Stimulated activated CD4-positive, alpha-beta T cell treated with anti-CD3 and anti-CD28 coated beads, Interleukin-4, amount 100 ng/mL, for 24 hours (primary cell): ENCODE measurements around the gene KRT4.
"Not testable (repeated sequence)": the region's sequence is repeated elsewhere in the genome, so short reads cannot be mapped to it uniquely, and the experiment has no call there.

Experiments used
- DNase-seq: peaks from one replicate; pipeline ENCODE4 v3.0.0-alpha.2; 2020

Gene KRT4

GRCh38 chr12:52813885-52814709 is at the start of gene KRT4:
Gene KRT4 (minus strand): TSS chr12:52814116. CDS start chr12:52814058, 58 bp downstream.
- no peak for DNase-seq

DNA sequence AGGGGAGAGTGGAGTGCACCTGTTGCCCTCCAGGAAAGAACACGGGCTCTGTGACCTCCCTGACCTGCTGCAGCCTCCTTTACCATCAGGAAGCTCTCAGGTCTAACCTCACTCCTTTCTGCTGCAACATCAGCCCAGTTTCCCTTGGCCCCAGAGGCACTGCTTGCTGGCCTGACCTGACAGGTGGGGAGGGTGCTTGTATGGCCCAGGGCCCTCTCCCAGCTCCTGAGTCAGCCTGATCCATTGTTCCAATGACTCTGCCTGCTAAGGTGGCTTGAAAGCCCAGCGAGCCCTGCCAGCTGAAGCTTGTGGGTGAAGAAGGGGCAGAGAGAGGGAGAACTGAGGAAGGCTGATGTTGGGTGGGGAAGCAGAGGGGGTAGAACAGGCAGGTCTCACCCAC is 48.1 kb upstream of the KRT4 start:
- no peak for DNase-seq

DNA sequence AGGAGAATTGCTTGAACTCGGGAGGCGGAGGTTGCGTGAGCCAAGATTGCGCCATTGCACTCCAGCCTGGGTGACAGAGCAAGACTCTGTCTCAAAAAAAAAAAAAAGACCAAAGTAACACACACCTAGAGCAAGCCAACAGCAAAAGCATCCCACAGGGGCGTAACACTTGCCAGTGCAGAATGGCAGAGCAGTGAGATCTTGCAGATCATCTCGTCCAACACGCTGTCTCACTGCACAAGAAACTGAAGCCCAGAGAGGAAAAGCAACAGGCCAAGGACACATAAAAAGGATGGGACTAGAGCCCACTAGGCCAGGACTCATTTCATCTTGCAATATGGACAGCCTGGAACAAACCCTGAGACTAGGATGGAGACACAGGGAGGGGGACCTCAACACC is 47.6 kb upstream of the KRT4 start:
- no peak for DNase-seq

DNA sequence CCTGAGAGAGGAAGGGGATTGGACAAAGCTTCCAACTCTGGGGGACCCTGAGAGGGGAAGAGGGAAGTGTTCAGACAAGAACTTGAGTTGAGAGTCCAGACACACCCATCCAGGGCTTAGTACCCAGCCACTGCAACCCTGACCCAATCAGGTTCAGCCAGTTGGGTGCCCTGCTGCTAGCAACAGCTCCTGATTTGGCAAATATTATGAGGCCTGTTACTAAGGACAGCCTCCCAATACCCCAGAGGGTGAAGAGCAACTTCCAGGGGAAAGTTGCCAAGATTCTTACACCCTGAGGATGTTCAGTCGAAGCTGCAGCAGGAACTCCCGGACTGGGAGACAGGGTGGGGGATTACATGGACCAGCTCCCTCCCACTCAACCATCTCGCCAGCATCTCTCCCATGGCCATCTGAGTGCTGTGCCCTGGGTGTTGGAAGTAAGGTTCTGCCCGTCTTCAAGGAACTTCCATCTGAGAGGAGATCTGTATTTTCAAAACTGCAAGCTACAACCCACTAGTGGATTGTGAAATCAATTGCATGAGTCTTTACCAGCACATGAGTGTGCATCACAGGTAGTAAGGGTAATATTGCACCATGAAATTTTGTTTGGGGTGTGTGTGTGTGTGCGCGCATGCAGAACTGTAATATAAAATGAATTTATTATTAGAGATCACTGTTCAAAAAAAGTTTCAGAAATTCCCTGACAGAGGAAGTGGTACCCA is 46.3 kb upstream of the KRT4 start:
- no peak for DNase-seq

DNA sequence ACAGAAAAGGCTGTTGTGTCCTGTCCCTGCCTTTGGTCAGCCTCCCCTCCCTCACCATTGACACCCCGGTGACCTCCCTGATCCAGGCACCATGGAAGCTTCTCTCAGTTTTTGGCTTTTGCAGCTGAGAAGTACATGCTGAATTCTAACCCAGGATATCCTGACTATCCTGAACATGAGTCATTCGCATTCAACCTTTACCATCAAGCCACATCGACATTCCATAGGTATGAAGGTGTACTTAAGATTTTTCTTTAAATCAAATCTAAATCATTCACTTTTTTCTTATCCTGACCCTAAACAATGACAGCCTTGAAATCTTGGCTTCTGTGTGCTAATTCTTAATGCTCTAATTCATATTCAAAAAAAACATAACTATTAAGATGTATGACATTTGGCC is 43.6 kb upstream of the KRT4 start:
- DNase-seq: no peak

- no peak for DNase-seq
Observed at GRCh38 chr12:52856787-52857186, 42.9 kb upstream of the KRT4 start.

DNA sequence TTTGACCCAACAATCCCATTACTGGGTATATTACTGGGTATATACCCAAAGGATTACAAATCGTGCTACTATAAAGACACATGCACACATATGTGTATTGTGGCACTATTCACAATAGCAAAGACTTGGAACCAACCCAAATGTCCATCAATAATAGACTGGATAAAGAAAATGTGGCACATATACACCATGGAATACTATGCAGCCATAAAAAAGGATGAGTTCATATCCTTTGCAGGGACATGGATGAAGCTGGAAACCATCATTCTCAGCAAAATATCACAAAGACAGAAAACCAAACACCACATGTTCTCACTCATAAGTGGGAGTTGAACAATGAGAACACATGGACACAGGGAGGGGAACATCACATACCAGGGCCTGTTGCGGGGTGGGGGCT is 42.2 kb upstream of the KRT4 start:
- not testable (repeated sequence) for DNase-seq

GRCh38 chr12:52851787-52852186 is 37.9 kb upstream of the KRT4 start:
- no peak for DNase-seq

- no peak for DNase-seq
Observed at GRCh38 chr12:52850681-52851080, 36.8 kb upstream of the KRT4 start.

DNA sequence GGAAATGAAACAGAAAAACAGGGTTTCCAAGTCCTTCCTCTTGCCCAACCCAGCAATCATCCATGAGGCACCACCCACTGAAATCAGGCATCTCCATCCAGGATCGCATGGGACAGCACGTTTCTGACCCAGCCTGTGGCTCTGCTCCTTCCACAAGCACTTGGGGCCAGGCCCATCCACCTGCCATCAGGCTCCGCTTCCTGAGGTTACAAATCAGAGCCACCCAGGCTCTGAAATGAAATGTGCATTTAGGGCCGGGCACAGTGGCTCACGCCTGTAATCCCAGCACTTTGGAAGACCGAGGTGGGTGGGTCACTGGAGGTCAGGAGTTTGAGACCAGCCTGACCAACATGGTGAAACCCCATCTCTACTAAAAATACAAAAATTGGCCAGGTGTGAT is 35.6 kb upstream of the KRT4 start:
- no peak for DNase-seq

- DNase-seq: no peak
Observed at GRCh38 chr12:52848661-52849255, 34.8 kb upstream of the KRT4 start, which contains the start of gene KRT78. Gene KRT78 (minus strand): TSS chr12:52848994. CDS start chr12:52848930, 64 bp downstream.

GRCh38 chr12:52847335-52848102 is 33.6 kb upstream of the KRT4 start:
- DNase-seq: no peak

- no peak for DNase-seq
Observed at GRCh38 chr12:52846356-52846970, 32.5 kb upstream of the KRT4 start.

- DNase-seq: no peak
Observed at GRCh38 chr12:52845946-52846345, 32.0 kb upstream of the KRT4 start.

- no peak for DNase-seq
Observed at GRCh38 chr12:52844386-52844785, 30.5 kb upstream of the KRT4 start.

DNA sequence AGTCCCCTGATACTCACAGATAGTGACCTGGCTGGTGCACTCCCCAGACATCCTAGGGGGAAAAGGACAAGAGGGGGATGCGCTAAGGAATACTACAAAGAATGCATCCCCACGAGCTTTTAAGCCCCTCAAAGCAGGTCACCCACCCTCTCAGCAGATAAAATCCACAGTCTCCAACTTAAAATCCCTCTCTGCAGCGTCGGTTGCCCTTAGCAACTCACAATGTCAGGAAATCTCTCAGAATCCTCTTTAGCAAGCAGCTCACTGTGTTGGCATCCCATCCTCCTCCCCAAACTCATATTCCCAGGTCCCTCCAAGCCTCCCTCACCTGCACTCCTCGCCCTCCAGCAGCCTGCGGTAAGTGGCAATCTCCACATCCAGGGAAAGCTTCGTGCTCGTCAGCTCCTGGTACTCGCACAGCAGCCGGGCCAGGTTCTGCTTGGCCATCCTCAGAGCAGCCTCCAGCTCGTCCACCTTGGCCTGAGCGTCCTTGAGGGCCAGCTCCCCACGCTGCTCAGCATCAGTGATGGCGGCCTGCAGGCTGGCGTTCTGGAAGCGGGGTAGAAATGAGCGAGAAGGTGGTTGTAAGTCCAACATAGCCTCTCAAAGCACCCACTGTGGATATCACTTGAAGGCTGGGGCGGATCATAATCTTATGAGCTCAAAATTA is 25.7 kb upstream of the KRT4 start:
- no peak for DNase-seq

DNA sequence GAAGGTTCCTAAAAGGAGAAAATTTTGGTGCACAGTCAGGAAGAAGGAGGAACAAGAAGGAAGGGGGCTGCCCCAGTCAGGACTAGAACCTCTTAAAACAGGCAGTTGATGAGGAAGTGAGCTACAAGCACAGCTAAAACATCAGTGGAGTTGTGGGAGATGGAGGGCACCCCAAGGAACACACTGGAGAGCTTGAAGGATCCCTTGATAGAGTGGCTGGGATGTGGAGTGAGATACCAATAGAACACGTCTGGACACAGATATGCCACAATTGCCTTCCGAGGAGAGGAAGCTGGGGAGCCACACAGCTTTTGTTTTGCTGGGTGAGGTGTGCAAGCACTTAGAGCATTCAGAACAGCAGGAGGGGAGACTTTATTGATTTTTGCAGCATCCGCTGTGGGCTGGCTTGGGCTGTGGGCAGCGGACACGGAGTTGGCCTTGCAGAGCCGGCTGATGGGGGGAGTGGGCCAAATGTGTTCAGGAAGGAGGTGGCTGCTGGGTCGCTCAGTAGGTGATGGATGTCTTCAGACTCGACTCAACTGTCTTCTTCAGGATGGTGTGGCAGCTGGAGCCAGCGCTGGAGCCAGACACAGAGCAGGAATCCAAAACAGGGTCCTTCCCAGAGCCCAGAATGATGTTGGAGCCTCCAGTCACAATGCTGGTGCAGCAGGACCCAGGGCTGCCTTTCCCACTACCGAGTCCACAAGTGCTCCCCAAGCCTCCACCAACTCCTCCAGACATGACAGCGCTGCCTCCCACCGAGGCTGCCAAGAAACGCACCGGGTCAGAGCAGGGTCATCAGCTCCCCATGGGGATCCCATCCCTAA is 24.9 kb upstream of the KRT4 start:
- DNase-seq: no peak

GRCh38 chr12:52837781-52838608 is 24.1 kb upstream of the KRT4 start:
- DNase-seq: no peak

DNA sequence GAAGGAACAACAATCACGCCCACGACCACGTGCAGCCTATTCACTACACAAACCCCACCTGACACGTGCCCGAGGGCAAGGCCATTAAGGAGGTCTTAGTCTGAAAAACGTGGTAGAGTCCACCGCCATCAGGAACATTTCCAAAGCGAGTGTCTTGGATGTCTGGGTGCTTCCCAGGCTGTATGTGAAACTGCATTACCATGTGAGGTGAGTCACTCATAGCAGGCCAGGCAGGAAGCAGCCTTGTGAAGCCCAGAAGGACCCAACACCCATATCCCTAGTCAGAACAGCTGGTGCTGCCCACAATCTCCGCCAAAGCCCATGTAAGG is 23.5 kb upstream of the KRT4 start:
- DNase-seq: no peak
